Measurements from ENCODE around the gene ITCH. TPM values are rescaled to one million over a fixed set of nuclear protein-coding genes. Genes with fewer than 3 reads are reported as not detected.

The ITCH gene
- total RNA-seq, 1 experiment from 2014 or later = 138 TPM

- H3K36me3 Mint-ChIP-seq (ENCODE audit: insufficient read depth, unreplicated experiment) = peaks cover 90% of the 10 kb centered on the region
- H3K4me1 ChIP-seq = no peaks in the 10 kb centered on the region
- no TSS peak for BruUV-seq (replicated peaks)
- DNase-seq = peak in 1 of 2 experiments; percentile 71
- no peaks in the 10 kb centered on the region for H3K9me3 Mint-ChIP-seq (ENCODE audit: unreplicated experiment)
- no peak overlapping the region for H3K27ac Mint-ChIP-seq (ENCODE audit: unreplicated experiment)
- H3K27me3 Mint-ChIP-seq (ENCODE audit: insufficient read depth, unreplicated experiment) = no peaks in the 10 kb centered on the region
- no peaks in the 10 kb centered on the region for H3K9me3 ChIP-seq
- ChIA-PET POLR2A (interaction anchor here (0.5 kb wide), 1 partner anchor 55 kb away, joined by 3 read pairs; no protein-coding TSS in a partner anchor), CTCF (interaction anchor here (0.5 to 2.4 kb wide), 8 partner anchors 22 to 233 kb away, joined by 3 to 15 read pairs (median 4); partner anchors contain the start of gene TP53INP2)
- no peaks in the 10 kb centered on the region for H3K27me3 ChIP-seq (replicated peaks; ENCODE audit: control insufficient read depth, insufficient read depth, low read length)
- H3K4me1 Mint-ChIP-seq (ENCODE audit: low read depth, unreplicated experiment) = peaks cover under 1% of the 10 kb centered on the region
- peaks cover 21% of the 10 kb centered on the region for H3K36me3 ChIP-seq (ENCODE audit: control insufficient read depth, insufficient read depth, low read length)
- peak; percentile 55 to 69 for TF ChIP-seq CTCF (IDR thresholded peaks at IDR 0.05; ENCODE audit: insufficient read depth in 1 of 2, low read depth in 1 of 2, low read length in 1 of 2, severe bottlenecking in 1 of 2, unreplicated experiment in 1 of 2)
- no peak overlapping the region for H3K4me3 ChIP-seq (ENCODE audit: low read depth, low read length)
- no peak overlapping the region for H3K4me3 Mint-ChIP-seq (ENCODE audit: unreplicated experiment)
- intact Hi-C loops (cut with micrococcal nuclease; ENCODE audit: unreplicated experiment) = no loop called here
These were observed 173.8 kb downstream of the ITCH start for GRCh38 chr20:34536798-34537394.

GRCh38 chr20:34537651-34538050 is 174.6 kb downstream of the ITCH start:
- no peaks in the 10 kb centered on the region for H3K27me3 Mint-ChIP-seq (ENCODE audit: insufficient read depth, unreplicated experiment)
- Histone ChIP-seq H3K36me3 (ENCODE audit: control insufficient read depth, insufficient read depth, low read length) (peaks cover 20% of the 10 kb centered on the region), H3K27me3 (replicated peaks; ENCODE audit: control insufficient read depth, insufficient read depth, low read length) (no peaks in the 10 kb centered on the region), H3K4me3 (ENCODE audit: low read depth, low read length) (no peak overlapping the region), H3K9me3 (no peaks in the 10 kb centered on the region), H3K4me1 (no peaks in the 10 kb centered on the region)
- H3K4me1 Mint-ChIP-seq (ENCODE audit: low read depth, unreplicated experiment) = no peaks in the 10 kb centered on the region
- BruUV-seq (replicated peaks) = no TSS peak
- no peaks in the 10 kb centered on the region for H3K9me3 Mint-ChIP-seq (ENCODE audit: unreplicated experiment)
- H3K36me3 Mint-ChIP-seq (ENCODE audit: insufficient read depth, unreplicated experiment) = peaks cover 93% of the 10 kb centered on the region
- DNase-seq = no peak
- POLR2A ChIA-PET = interaction anchor here (0.6 kb wide), 1 partner anchor 167 kb away, joined by 3 read pairs; no protein-coding TSS in a partner anchor
- TF ChIP-seq CTCF (IDR thresholded peaks at IDR 0.05; ENCODE audit: insufficient read depth in 1 of 2, low read depth in 1 of 2, low read length in 1 of 2, severe bottlenecking in 1 of 2, unreplicated experiment in 1 of 2) = no peak
- intact Hi-C loops (cut with micrococcal nuclease; ENCODE audit: unreplicated experiment) = loop anchor here (1.0 kb wide), 3 partner anchors 171 to 232 kb away; no protein-coding TSS in a partner anchor
- no peak overlapping the region for H3K27ac Mint-ChIP-seq (ENCODE audit: unreplicated experiment)
- no peak overlapping the region for H3K4me3 Mint-ChIP-seq (ENCODE audit: unreplicated experiment)
- CTCF ChIA-PET = interaction anchor here (0.5 to 2.4 kb wide), 10 partner anchors 15 to 232 kb away, joined by 3 to 15 read pairs (median 8); partner anchors contain the start of gene TP53INP2

- peak overlapping the region; percentile 16 for H3K27ac Mint-ChIP-seq (ENCODE audit: unreplicated experiment)
- peak; percentile 83 to 90 for DNase-seq
- H3K4me3 Mint-ChIP-seq (ENCODE audit: unreplicated experiment) = no peak overlapping the region
- H3K27me3 ChIP-seq (replicated peaks; ENCODE audit: control insufficient read depth, insufficient read depth, low read length) = no peaks in the 10 kb centered on the region
- no peak overlapping the region for H3K4me3 ChIP-seq (ENCODE audit: low read depth, low read length)
- TF ChIP-seq CTCF (IDR thresholded peaks at IDR 0.05; ENCODE audit: insufficient read depth in 1 of 2, low read depth in 1 of 2, low read length in 1 of 2, severe bottlenecking in 1 of 2, unreplicated experiment in 1 of 2) = peak; percentile 98 to 99
- H3K4me1 Mint-ChIP-seq (ENCODE audit: low read depth, unreplicated experiment) = no peaks in the 10 kb centered on the region
- intact Hi-C loops (cut with micrococcal nuclease; ENCODE audit: unreplicated experiment) = loop anchor here (1.0 kb wide), 3 partner anchors 170 to 231 kb away; no protein-coding TSS in a partner anchor
- no peaks in the 10 kb centered on the region for H3K4me1 ChIP-seq
- BruUV-seq (replicated peaks) = no TSS peak
- no peaks in the 10 kb centered on the region for H3K9me3 ChIP-seq
- ChIA-PET POLR2A (interaction anchor here (0.5 to 0.6 kb wide), 2 partner anchors 23 to 165 kb away, joined by 3 to 4 read pairs; partner anchors contain the start of genes DYNLRB1 and TP53INP2), CTCF (interaction anchor here (0.6 to 2.4 kb wide), 19 partner anchors 9 to 348 kb away, joined by 3 to 17 read pairs (median 4); partner anchors contain the start of genes DYNLRB1, PIGU and TP53INP2)
- H3K36me3 ChIP-seq (ENCODE audit: control insufficient read depth, insufficient read depth, low read length) = peaks cover 15% of the 10 kb centered on the region
- no peaks in the 10 kb centered on the region for H3K9me3 Mint-ChIP-seq (ENCODE audit: unreplicated experiment)
- no peaks in the 10 kb centered on the region for H3K27me3 Mint-ChIP-seq (ENCODE audit: insufficient read depth, unreplicated experiment)
- H3K36me3 Mint-ChIP-seq (ENCODE audit: insufficient read depth, unreplicated experiment) = peaks cover 87% of the 10 kb centered on the region
These were observed 175.6 kb downstream of the ITCH start for GRCh38 chr20:34538671-34539123.
